NCI-H1417 treated with DMSO at 0.1 percent for 48 hours (cell line): Measurements from ENCODE around the gene APOO.
A peak's percentile ranks its signal among the peaks of the same experiment; 100 is the strongest.
"Not testable (repeated sequence)": the region's sequence is repeated elsewhere in the genome, so short reads cannot be mapped to it uniquely, and the experiment has no call there.

Experiments used
- DNase-seq: peaks from one replicate; lab custom pipeline; 2025; lab: John Stamatoyannopoulos, UW

Gene APOO

GRCh38 chrX:23859238-23859637 is 48.5 kb downstream of the APOO start:
- DNase-seq: not testable (repeated sequence)

- no peak for DNase-seq
These were observed 49.8 kb downstream of the APOO start for GRCh38 chrX:23857935-23858334.

GRCh38 chrX:23857363-23857762 is 50.4 kb downstream of the APOO start:
- DNase-seq: no peak

GRCh38 chrX:23855569-23855968 is 52.2 kb downstream of the APOO start:
- no peak for DNase-seq

DNA sequence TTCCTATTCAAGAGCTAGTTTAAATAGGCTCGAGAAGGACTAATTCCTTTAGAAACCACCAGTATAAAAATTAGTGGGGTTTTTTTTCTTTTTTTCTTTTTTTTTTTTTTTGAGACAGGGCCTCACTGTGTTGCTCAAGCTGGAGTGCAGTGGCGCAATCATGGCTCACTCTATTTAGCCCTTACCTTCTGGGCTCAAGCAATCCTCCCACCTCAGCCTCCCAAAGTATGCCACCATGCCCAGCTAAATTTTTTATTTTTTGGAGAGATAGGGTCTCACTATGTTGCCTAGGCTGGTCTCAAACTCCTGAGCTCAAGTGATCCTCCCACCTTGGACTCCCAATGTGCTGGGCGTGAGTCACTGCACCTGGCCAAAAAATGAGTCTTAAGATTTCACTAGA is 52.8 kb downstream of the APOO start:
- no peak for DNase-seq

DNA sequence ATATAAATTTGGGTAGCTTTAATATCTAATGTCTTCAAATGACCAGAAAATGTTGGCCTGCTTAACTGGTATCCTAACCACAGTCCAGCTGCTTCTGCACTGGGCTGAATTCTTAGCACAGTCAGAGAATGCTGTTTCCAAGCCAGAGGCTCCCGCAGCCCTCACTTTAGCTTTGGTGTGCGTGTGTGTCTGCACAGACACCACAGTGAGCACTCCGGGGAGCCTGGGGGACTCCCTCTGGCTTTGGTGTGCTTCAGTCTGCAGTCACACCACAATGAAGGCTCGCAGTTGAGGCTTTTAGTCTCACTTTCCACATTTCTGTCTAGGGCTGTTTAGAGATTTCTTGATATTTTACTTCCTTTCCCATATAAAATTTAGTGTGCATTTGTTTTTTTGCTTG is 53.6 kb downstream of the APOO start:
- no peak for DNase-seq

- no peak for DNase-seq
These were observed 56.2 kb downstream of the APOO start for GRCh38 chrX:23851544-23851943.

DNA sequence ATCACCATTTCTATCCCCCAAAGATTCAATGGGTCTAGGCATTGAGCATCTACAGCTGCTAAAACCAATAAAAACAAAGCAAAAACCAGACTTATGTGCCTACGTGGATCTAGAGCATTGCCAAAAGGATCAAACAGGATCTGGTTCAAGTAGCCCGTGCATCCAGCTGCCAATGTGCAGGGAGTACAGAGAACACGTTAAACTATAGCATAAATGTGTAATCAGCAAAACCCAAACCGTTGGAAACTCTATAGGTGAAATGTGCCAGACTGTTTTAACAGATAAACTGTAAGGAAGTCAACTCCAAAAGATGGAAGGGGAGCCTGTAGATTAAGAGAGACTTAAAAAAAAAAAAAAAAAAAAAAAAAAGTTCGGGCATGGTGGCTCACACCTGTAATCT is 58.5 kb downstream of the APOO start:
- no peak for DNase-seq

GRCh38 chrX:23845351-23845817 is 62.4 kb downstream of the APOO start:
- no peak for DNase-seq

DNA sequence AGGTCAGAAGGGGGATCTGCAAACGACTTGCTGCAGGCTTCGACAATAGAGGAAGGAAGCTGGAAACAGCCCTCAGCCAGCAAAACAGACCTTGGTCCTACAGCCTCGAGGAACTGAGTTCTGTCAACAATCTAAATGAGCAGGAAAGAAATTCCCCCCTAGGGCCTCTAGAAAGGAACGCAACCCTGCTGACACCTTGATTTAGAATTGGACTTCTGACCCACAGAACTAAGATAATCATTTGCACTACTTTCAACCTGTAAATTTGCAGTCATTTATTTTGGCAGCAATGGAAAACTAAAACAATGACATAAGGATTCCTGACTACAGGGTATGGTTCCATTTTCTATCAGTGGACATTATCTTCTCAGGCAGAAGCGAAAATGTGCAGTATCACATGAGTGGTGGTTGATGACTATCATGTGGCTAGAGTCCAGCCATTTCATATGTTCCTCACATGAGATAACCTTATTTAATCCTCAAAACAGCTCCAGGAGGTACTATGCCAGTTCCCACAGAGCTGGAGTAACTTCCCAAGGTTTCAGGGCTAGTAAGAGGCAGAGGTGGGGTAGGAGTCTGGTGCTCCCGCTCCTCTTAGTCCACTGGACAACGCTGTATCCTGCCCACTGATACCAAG is 63.1 kb downstream of the APOO start:
- DNase-seq: no peak

- no peak for DNase-seq
These were observed 65.8 kb downstream of the APOO start for GRCh38 chrX:23841847-23842522.

GRCh38 chrX:23840674-23841073 is 67.1 kb downstream of the APOO start:
- DNase-seq: no peak

DNA sequence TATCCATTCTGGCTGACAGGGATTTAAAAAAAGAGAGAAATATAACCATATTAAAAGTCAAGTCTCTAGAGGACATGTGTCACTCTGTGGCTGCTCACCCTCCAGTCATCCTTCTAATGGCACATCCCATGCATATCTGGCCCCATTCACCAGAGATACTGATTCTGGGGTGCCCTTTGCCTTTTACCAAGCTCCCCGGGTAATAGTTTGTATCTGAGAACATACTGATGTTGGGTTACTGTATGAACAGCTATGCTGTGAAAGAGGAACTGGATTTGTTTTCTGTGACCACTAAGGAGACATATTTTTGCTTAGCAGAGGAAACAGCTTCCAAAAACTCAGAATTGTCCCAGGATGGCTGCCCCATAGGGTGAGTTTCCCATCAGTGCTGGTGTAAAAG is 68.8 kb downstream of the APOO start:
- DNase-seq: no peak

- no peak for DNase-seq
These were observed 75.0 kb downstream of the APOO start for GRCh38 chrX:23832721-23833120.

DNA sequence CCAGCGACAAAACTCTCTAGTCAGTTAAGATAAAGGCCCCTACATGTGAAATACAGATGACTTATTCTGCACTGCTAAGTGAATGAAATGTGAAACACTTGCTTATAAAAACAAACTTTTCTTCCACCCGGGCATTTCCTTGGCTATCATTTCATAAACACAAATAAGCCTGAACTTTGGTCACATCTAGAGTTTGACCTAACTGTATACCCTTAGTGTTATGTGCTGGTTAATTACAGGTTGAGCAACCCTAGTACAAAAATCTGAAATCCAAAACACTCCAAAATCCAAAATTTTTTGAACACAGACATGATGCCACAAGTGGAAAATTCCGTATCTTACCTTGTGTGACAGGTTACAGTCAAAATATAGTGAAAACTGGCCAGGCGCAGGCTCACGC is 78.9 kb downstream of the APOO start:
- DNase-seq: no peak

- DNase-seq: no peak
These were observed 81.1 kb downstream of the APOO start for GRCh38 chrX:23826653-23827052.

GRCh38 chrX:23826216-23826615 is 81.5 kb downstream of the APOO start:
- DNase-seq: no peak

GRCh38 chrX:23825675-23826074 is 82.1 kb downstream of the APOO start:
- DNase-seq: no peak

GRCh38 chrX:23822841-23823240 is 84.9 kb downstream of the APOO start:
- DNase-seq: no peak

DNA sequence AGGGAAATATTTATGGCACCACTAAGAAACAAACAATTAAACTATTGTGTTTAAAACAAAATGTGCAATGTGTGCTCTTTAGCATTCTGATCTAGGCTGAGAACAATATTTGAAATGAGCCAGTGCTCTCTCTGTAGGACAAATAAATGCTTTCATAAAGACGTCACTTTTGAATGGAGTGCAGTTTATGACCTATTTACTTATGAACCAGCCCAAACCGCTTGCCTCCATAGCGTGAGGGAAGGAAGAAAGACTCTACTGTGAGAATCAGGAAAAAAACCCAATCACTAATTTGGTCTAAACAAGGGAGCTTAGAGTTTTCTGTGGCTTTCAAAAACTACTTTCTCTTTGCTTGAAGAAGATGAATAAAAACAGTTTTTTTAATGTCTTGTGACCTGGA is 85.3 kb downstream of the APOO start:
- DNase-seq: peak; percentile 24

DNA sequence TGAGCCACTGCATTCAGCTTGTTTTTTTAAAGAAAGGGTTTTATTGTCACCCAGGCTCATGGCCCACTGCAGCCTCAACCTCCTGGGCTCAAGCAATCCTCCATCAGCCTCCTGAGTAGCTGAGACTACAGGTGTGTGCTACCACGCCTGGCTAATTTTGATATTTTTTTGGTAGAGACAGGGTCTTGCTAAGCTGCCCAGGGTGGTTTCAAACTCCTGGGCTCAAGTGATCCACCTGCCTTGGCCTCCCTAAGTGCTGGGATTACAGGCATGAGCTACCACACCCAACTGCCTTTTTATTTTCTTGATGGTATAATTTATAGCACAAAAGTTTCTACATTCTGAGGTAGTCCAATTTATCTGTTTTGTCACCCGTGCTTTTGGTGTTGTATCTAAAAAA is 85.9 kb downstream of the APOO start:
- no peak for DNase-seq

GRCh38 chrX:23820235-23820782 is 87.4 kb downstream of the APOO start:
- no peak for DNase-seq

DNA sequence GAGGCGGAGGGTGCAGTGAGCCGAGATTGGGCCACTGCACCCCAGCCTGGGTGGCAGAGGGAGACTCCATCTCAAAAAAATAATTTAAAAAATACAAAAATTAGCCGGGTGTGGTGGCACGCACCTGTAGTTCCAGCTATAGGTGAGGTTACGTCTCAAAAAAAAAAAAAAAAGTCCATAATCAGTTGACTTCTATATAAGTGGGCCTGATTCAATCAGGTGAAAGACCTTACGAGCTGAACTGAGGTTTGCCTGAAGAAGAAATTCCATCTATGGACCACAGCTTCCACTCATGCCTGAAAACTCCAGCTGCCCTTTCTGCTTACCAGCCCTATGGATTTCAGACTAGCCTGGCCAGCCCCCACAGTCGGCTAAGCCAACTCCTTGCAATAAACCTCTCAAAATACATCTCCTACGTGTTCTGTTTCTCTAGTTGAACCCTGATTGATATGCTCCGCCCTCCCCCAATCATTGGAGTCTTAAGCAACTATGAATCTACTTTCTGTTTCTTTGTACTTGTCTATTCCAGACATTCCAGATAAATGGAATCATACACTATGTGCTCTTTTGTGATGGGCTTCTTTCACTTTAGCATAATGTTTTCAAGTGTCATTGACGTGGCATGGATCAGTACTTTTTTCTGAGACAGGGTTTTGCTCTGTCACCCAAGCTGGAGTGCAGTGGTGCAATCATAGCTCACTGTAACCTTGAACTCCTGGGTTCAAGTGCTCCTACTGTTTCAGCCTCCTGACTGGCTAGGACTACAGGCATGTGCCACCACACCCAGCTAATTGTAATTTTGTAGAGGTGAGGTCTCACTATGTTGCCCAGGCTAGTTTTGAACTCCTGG is 88.1 kb downstream of the APOO start:
- no peak for DNase-seq
